Erythroblast (primary cell): ENCODE measurements around the gene IFNG-AS1.

Source experiments
- DNase-seq, 2 experiments: peaks; one replicate each; lab custom pipeline; 2025; lab: John Stamatoyannopoulos, UW
- GATA1 ChIP-seq: IDR thresholded peaks from 2 replicates; pipeline ENCODE4 v1.6.1; 2011; ENCODE audit warnings: low read depth, mild to moderate bottlenecking, control low read depth, low read length, moderate library complexity
- POLR2A ChIP-seq: IDR thresholded peaks from 2 replicates; pipeline ENCODE4 v1.6.1; 2011; ENCODE audit warnings: mild to moderate bottlenecking, low read length

Gene IFNG-AS1

DNA sequence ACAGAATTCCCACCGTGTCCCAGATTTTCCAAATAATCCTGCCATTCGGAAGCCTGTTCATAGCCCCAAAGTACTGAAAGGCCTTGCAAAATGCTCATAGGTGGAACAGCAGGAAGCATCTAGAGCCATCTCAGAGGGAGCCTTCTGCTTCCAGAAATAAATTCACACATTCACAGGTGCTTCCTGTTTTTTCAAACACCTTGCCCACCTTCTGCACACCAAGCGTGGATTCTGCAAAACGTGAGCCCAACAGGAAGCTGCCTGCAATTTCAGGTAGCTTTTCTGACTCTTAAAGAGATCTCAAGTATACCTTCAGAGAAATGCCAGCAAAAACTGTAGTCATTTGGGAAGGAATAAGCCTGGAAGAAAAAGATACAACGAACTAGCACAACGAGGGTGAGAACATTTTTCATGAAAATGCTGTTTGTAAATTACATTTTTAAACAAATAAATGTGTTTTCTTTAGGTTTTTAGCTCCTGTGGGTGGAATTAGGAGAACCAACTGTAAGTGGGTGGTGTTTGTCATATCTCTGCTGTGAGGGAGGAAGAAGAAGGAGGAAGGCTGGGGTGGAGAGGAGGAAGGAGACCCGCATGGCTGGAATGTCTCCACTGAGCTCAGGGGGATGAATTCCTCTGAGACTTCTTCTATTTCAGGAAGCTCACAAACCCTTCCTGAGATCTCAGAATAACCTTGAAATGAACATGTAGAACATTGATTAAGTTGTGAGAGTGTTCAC, at the start of gene IFNG-AS1:
TSS of gene IFNG-AS1 (plus strand) at position 264 of the 737 bp plus-strand sequence.
- DNase-seq: no peak
- no peak for TF ChIP-seq GATA1
- no peak for TF ChIP-seq POLR2A

DNA sequence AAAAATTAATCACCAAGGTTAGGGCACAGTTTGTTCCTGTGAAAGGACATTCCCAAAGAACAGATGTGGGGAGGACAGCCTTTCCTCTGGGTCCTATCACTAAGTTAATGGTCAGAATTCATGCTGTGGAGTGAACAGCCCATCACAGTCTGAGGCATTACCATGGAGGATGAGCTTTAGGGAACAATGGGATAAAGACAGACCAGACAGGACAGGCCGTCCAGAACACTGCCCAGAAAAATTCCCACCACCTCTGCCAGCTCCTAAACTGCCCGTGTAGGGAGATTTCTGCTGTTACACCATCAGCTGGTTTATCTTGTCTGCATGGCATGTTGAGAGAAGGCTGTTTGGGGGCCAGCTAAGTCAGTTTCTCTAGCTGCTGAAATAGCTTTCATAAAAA, 49.6 kb upstream of the IFNG-AS1 start:
- DNase-seq: no peak

GRCh38 chr12:67940780-67941243, 48.4 kb upstream of the IFNG-AS1 start:
- TF ChIP-seq GATA1: no peak
- no peak for TF ChIP-seq POLR2A
- no peak for DNase-seq

More for the DNA sequence above, 49.6 kb upstream of the IFNG-AS1 start:
- TF ChIP-seq GATA1 (no peak), POLR2A (no peak)

- no peak for DNase-seq
- TF ChIP-seq GATA1: no peak
- no peak for TF ChIP-seq POLR2A
These were observed 46.5 kb upstream of the IFNG-AS1 start for GRCh38 chr12:67942724-67943123.

- no peak for TF ChIP-seq POLR2A
- TF ChIP-seq GATA1: no peak
- peak; percentile 47 to 72 for DNase-seq
These were observed 45.9 kb upstream of the IFNG-AS1 start for GRCh38 chr12:67943141-67943892.

GRCh38 chr12:67944093-67944492, 45.2 kb upstream of the IFNG-AS1 start:
- DNase-seq: no peak
- TF ChIP-seq POLR2A: no peak
- no peak for TF ChIP-seq GATA1

DNA sequence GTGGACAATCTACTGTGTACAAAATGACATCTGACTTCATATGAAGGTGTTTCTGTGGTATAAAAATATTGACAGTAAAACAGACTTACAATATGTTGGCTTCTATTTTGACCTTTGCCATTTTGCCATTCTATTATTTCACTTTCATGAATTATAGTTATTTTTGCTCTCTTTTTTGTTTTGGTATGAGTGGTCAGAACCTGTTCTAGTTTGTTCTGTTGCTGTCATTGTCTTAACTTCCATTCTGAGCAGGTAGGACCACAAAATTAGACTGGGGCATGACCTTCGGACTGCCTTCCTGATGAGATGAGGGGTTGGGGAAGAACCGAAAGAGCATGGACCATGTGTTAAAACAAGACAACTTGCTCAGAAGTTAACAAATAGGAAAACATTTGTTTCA, 36.5 kb upstream of the IFNG-AS1 start:
- TF ChIP-seq POLR2A: no peak
- no peak for TF ChIP-seq GATA1
- no peak for DNase-seq

GRCh38 chr12:67957383-67957782, 31.9 kb upstream of the IFNG-AS1 start:
- DNase-seq: no peak
- no peak for TF ChIP-seq GATA1
- TF ChIP-seq POLR2A: no peak

GRCh38 chr12:67958187-67958586, 31.1 kb upstream of the IFNG-AS1 start:
- TF ChIP-seq POLR2A (no peak), GATA1 (no peak)
- DNase-seq: no peak

DNA sequence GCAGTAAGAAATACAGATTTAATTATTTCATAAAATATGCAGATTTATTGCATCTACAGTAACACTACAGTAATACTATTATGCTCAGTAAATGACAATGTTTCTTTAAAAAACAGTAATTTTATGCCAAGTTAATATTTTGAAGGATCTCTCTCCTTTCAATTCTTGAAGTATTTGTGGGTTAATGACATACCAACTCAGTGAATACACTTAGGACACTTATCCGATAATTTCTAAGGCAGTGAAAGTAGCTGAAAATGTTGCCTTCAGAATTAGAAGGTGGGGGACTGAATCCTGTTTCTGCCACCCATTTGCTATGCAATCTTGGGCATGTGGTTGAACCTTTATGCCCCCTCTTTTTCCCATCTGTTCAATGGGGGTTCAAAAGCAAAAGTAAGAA, 24.8 kb upstream of the IFNG-AS1 start:
- TF ChIP-seq GATA1: no peak
- TF ChIP-seq POLR2A: no peak
- no peak for DNase-seq

- TF ChIP-seq GATA1 (no peak), POLR2A (no peak)
- DNase-seq: no peak
These were observed 22.7 kb upstream of the IFNG-AS1 start for GRCh38 chr12:67966560-67966959.

- no peak for TF ChIP-seq GATA1
- no peak for TF ChIP-seq POLR2A
- no peak for DNase-seq
These were observed 20.9 kb upstream of the IFNG-AS1 start for GRCh38 chr12:67968321-67968720.

DNA sequence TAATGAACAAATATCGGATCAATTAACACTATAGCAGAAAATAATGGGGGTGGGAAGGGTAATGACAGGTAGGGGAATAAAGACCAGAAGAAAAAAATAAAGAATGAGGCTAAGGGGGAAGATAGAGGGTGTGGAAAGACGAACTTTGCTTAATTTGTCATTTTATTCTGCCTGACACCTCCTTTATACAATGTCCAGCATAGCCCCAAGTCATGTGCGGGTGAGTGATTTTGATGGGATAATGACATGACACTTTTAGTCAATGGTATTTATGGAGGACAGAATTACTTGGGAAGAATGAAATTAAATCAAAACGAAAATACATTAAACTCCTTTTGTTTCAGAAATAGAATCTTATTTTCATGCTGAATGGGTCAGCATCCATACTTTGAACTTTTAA, 20.5 kb upstream of the IFNG-AS1 start:
- TF ChIP-seq POLR2A (no peak), GATA1 (no peak)
- DNase-seq: no peak

- no peak for TF ChIP-seq POLR2A
- no peak for TF ChIP-seq GATA1
- no peak for DNase-seq
These were observed 20.0 kb upstream of the IFNG-AS1 start for GRCh38 chr12:67969134-67969802.

DNA sequence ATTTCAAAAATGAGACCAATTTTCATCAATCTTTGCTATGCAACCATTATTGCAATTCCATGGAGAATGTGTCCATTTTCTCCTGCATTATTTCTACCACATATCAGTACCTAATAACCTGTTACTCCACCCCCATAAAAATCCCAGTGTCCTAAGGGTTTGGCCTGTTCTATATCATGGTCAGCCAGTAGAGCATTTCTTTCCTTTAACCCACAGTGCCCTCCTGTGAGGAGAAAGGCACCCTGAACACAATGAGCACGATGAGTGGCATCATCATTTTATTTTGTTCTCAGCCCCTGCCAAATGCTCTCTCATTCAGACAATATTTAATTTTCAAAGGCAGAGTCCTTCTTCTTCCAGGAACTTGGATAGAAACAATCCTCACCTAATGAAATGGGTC, 11.6 kb upstream of the IFNG-AS1 start:
- no peak for DNase-seq
- TF ChIP-seq POLR2A (no peak), GATA1 (no peak)
